SH-SY5Y (cell line): ENCODE measurements around the gene VPS4A.

ENCODE experiments used
- GATA2 ChIP-seq: IDR thresholded peaks from 2 replicates; pipeline ENCODE4 v1.6.1; 2011; ENCODE audit warnings: mild to moderate bottlenecking, low read depth, low read length
- GATA3 ChIP-seq: IDR thresholded peaks from 2 replicates; pipeline ENCODE4 v1.6.1; 2011; ENCODE audit warnings: low read depth, mild to moderate bottlenecking, low read length, moderate library complexity

- TF ChIP-seq GATA3 = no peak
- TF ChIP-seq GATA2 = no peak
These were observed 34.8 kb downstream of the VPS4A start for GRCh38 chr16:69345923-69346322.
